Cardiac fibroblast (primary cell): Measurements from ENCODE around the gene CPNE6.
A peak's percentile ranks its signal among the peaks of the same experiment; 100 is the strongest.

Experiments
- DNase-seq, 2 donors: peaks; one replicate each; pipeline versions ENCODE4 v3.0.0 to v3.0.0-alpha.2; 2010; ENCODE audit warnings: low read depth in 2 of 2
- H3K4me3 ChIP-seq, 2 donors: replicated peaks in 1 of 2; 1 replicate in 1 of 2; 2 replicates in 1 of 2; pipeline ENCODE4 v1.5.1; 2011; ENCODE audit warnings: low read depth in 2 of 2, low read length in 2 of 2, mild to moderate bottlenecking in 2 of 2, moderate library complexity in 1 of 2
- TF ChIP-seq, protein P1 (sequence below): IDR thresholded peaks from one replicate; pipeline ENCODE4 v1.5.1; 2011; ENCODE audit warnings: low read depth, mild to moderate bottlenecking, low read length, inconsistent platforms

Gene CPNE6

DNA sequence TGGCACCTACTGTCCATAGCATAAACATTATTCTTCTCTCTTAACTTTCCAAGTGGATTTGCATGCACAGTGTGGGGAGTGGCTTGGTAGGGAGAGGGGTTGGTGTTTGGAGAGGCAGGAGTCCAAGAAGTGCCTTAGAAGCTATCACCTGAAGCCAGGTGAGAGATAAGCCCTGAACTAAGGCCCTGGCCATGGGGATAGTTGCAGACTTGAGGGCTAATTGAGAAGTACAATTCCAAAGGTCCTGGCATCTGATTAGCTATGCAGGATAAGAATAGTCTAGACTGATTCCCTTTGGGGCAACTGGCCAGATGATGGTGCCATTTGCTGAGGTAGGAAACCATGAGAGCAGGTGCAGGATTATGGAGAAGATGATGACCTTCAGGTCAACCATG lies 20.7 kb downstream of the CPNE6 start:
- DNase-seq = no peak
- no peak overlapping the region for H3K4me3 ChIP-seq
- TF ChIP-seq, protein P1, sequence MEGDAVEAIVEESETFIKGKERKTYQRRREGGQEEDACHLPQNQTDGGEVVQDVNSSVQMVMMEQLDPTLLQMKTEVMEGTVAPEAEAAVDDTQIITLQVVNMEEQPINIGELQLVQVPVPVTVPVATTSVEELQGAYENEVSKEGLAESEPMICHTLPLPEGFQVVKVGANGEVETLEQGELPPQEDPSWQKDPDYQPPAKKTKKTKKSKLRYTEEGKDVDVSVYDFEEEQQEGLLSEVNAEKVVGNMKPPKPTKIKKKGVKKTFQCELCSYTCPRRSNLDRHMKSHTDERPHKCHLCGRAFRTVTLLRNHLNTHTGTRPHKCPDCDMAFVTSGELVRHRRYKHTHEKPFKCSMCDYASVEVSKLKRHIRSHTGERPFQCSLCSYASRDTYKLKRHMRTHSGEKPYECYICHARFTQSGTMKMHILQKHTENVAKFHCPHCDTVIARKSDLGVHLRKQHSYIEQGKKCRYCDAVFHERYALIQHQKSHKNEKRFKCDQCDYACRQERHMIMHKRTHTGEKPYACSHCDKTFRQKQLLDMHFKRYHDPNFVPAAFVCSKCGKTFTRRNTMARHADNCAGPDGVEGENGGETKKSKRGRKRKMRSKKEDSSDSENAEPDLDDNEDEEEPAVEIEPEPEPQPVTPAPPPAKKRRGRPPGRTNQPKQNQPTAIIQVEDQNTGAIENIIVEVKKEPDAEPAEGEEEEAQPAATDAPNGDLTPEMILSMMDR = no peak

DNA sequence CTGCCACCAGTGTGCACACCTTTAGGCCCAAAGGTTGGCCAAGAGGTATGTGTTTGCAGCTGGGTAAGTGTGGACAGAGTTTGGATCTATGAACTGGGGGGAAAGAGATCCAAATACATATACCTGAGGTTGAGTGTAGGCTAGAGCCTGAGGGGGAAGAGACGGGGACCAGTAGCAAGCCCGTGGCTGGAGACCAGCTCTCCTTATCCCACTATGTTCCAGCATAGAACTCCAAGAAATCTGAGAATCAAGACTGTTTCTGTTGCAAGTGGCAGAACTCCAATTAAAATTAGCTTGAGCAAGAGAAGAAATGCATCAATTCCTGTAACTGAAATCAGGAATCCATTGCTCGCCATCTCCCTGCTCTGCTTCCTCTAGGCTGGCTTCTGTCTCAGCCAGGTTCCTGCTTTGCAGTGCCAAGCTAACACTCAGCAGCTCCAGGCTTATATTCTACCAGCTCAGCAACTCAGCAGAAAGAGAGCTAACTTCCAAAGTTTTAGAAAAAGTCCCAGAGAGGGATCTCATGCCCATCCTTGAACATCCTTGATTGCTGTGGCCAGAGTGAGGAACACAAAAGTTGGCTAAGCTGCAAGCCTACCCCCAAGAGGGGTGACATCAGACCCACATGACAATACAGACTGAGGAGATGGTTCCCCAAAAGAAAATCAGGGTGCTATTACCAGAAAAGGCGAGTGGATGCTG lies 21.3 kb downstream of the CPNE6 start:
- TF ChIP-seq, protein P1 = no peak
- no peak overlapping the region for H3K4me3 ChIP-seq
- DNase-seq = peak in 1 of 2 donors; percentile 28

DNA sequence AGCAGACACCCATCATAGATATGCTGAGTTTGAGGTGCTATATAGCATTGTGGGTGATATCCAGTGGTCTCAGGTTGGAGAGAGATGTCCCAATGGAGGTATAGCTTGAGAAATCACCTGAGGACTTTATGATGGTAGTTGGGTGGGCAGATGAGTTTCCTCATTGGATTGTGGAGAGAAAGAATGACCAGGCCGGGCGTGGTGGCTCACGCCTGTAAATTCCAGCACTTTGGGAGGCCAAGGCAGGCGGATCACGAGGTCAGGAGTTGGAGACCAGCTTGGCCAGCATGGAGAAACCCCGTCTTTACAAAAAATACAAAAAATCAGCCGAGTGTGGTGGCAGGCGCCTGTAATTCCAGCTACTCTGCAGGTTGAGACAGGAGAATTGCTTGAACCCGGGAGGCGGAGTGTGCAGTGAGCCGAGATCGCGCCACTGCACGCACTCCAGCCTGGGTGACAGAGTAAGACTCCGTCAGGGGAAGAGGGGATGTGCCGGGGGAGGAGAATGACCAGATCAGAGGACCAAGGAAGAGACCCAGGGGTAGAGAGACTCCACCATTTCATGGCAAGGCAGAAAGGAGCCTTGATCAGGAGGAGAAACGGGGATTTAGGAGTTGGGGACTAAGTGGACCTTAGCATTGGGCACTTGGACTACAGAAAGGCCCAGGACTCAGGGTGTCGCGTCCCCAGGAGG lies 22.0 kb downstream of the CPNE6 start:
- peak overlapping the region in 1 of 2 donors; percentile 64 for H3K4me3 ChIP-seq
- DNase-seq = no peak
- TF ChIP-seq, protein P1 = no peak

DNA sequence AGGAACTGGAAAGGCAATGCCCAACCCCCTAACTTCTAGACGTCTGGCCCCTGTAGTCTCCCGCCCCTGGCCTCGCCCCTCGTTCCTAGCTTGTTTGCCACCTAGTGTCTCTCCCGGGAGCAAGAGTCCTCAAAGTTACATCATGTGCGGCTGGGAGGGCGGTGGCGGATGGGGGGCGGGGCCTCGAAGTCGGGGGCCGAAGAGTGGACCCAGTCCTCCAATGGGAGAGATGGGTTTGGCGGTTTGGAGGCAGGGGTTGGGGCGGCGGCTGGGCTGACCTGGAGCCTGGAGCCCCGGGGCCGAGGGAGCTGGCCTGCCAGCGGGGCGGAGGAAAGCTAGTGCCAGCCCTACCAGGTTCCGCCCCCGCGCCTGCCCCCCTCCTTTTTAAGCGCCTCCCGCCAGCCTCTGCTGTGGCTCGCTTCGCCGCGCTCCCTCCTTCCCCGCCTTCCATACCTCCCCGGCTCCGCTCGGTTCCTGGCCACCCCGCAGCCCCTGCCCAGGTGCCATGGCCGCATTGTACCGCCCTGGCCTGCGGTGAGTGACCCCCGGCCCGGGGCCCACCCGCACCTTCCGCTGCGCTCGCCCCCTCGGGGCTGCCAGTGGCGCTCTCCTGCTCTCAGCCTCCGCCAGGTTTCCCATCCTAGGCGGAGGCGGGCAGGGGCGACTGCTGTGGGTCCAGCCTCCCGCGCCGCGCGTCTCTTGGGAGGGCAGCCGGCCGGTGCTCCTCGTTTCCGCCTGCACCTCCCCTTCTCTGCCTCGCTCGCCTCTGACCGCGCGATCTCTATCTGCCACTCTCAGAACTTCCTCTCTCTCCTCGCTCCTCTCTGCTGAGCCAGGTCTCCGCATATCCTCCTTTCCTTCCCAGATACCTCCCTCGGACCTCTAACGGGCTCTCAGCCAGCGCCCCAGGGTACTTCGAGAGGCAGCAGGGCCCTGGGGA lies 22.8 kb downstream of the CPNE6 start, which contains the start of gene PCK2:
PCK2 (plus strand) TSS at position 411 of the 940 bp plus-strand sequence; CDS start at position 506, 95 bp downstream.
- peak within 1 kb of the TSS; percentile 64 to 84 for H3K4me3 ChIP-seq
- DNase-seq = peak; percentile 88 to 91
- TF ChIP-seq, protein P1 = no peak

DNA sequence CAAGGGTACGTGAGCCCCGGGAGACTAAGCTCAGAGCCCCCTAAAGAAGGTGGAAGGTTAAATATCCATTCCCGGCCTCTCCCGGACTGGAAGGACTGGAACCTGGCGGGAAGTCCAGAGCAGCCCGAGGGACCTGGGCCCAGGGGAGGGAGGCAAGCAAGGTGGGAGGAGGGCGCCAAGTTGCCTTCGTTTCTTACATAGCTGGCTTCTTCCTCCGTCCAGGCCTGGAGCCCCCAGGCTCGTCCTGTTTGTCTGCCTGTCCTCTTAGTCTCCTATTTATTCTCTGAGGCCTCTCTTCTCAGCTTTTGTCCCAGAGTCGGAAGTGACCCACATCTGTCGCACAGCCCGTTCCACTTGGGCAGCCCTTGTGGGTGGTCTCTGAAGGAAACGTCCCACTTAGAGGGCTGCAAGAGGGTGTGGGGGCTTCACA lies 23.5 kb downstream of the CPNE6 start:
- peak; percentile 8 to 14 for DNase-seq

More for the DNA sequence above, 23.5 kb downstream of the CPNE6 start:
- TF ChIP-seq, protein P1 = no peak
- H3K4me3 ChIP-seq = peak overlapping the region; percentile 64 to 84
